HCT116 (cell line): ENCODE data around the gene UBAP2. TPM values are rescaled to one million over a fixed set of nuclear protein-coding genes. Genes with fewer than 3 reads are reported as not detected.

Source experiments
- ATAC-seq: fragments of 200-7000 bp; cut with Tn5 transposase; 2 replicates; pipeline ENCODE4 v1.9.1; 2020; ENCODE audit warnings: mild to moderate bottlenecking, moderate library complexity
- BruUV-seq: library from RNA; stranded (reverse); fragments of 400-500 nt; replicated peaks from 2 replicates; lab custom pipeline; 2021; lab: Mats Ljungman, UMichigan
- CTCF ChIA-PET: fragments of 300-600 bp; sonication (Branson Sonifier 250); formaldehyde crosslinking; loops from one replicate; lab custom pipeline; 2021; ENCODE audit warnings: antibody characterized with exemption; lab: Charles Lee
- POLR2A ChIA-PET: fragments of 300-600, 350-600 bp; sonication (Branson Sonifier 250); formaldehyde crosslinking; loops from one replicate; lab custom pipeline; 2021; ENCODE audit warnings: antibody characterized with exemption; lab: Charles Lee
- RAD21 ChIA-PET, 2 experiments: fragments of 300-600 bp; sonication (Branson Sonifier 250); formaldehyde crosslinking; loops; one replicate each; lab custom pipeline; 2023; ENCODE audit warnings: low total read pairs in 2 of 2; ENCODE audit not compliant: uncharacterized antibody in 2 of 2, unreplicated experiment in 2 of 2, low non-redundant PET in 1 of 2; lab: Charles Lee
- DNase-seq: peaks from one replicate; pipeline ENCODE4 v3.0.0-alpha.2; 2010; ENCODE audit warnings: low read depth, low spot score
- H2AFZ ChIP-seq: fragments of 200-600 bp; shearing (Covaris generic), sonication (generic); 2 replicates; pipeline ENCODE4 v1.6.1; 2017; ENCODE audit warnings: low read depth, mixed run types, mixed read lengths, antibody characterized with exemption, low read length; ENCODE audit not compliant: poor library complexity, severe bottlenecking
- H3K27ac ChIP-seq: 2 replicates; pipeline ENCODE4 v1.5.1; 2012; ENCODE audit warnings: low read depth, low read length
- H3K27me3 ChIP-seq: fragments of 200-600 bp; sonication (generic); 2 replicates; pipeline ENCODE4 v1.6.1; 2016; ENCODE audit warnings: mixed run types, low read length, mixed read lengths; ENCODE audit not compliant: insufficient read depth
- H3K36me3 ChIP-seq, 2 experiments: fragments of 200-500 bp in 1 of 2; fragments of 200-600 bp in 1 of 2; sonication (Bioruptor generic) in 1 of 2; sonication (generic) in 1 of 2; 2 replicates each; pipeline versions ENCODE4 v1.5.1 to v1.6.1; 2014 to 2016; ENCODE audit warnings: low read length in 2 of 2, inconsistent platforms in 1 of 2, mixed read lengths in 1 of 2, mixed run types in 1 of 2; ENCODE audit not compliant: insufficient read depth in 2 of 2, control insufficient read depth in 1 of 2
- H3K4me1 ChIP-seq, 2 experiments: fragments of 200-600 bp in 1 of 2; sonication (generic) in 1 of 2; 2 replicates each; pipeline versions ENCODE4 v1.5.1 to v1.6.1; 2012 to 2017; ENCODE audit warnings: low read length in 2 of 2, inconsistent platforms in 1 of 2, mild to moderate bottlenecking in 1 of 2, mixed read lengths in 1 of 2, mixed run types in 1 of 2, moderate library complexity in 1 of 2; ENCODE audit not compliant: insufficient read depth in 2 of 2, control insufficient read depth in 1 of 2
- H3K4me2 ChIP-seq: fragments of 200-600 bp; sonication (generic); 2 replicates; pipeline ENCODE4 v1.6.1; 2017; ENCODE audit warnings: mixed run types, low read length, mixed read lengths
- H3K4me3 ChIP-seq, 2 experiments: fragments of 200-600 bp in 1 of 2; sonication (generic) in 1 of 2; replicated peaks in 1 of 2; 2 replicates each; pipeline ENCODE4 v1.5.1; 2011 to 2016; ENCODE audit warnings: low read length in 2 of 2, control low read depth in 1 of 2, low read depth in 1 of 2, mild to moderate bottlenecking in 1 of 2, mixed read lengths in 1 of 2, mixed run types in 1 of 2
- H3K79me2 ChIP-seq: fragments of 200-600 bp; sonication (generic); 2 replicates; pipeline ENCODE4 v1.6.1; 2017; ENCODE audit warnings: mild to moderate bottlenecking, mixed run types, low read length, moderate library complexity, mixed read lengths; ENCODE audit not compliant: insufficient read depth
- H3K9ac ChIP-seq: fragments of 200-600 bp; sonication (generic); 2 replicates; pipeline ENCODE4 v1.6.1; 2016; ENCODE audit warnings: low read length, mixed read lengths
- H3K9me2 ChIP-seq: fragments of 200-600 bp; sonication (generic), shearing (Covaris generic); 2 replicates; pipeline ENCODE4 v1.6.1; 2017; ENCODE audit warnings: mixed run types, mild to moderate bottlenecking, moderate library complexity; ENCODE audit not compliant: insufficient read depth
- H3K9me3 ChIP-seq, 2 experiments: fragments of 200-500 bp in 1 of 2; fragments of 200-600 bp in 1 of 2; sonication (Bioruptor generic) in 1 of 2; sonication (generic) in 1 of 2; 2 replicates each; pipeline ENCODE4 v1.6.1; 2014 to 2017; ENCODE audit warnings: low read length in 2 of 2, mixed read lengths in 2 of 2, inconsistent platforms in 1 of 2, low read depth in 1 of 2, mild to moderate bottlenecking in 1 of 2, mixed run types in 1 of 2, moderate library complexity in 1 of 2; ENCODE audit not compliant: control insufficient read depth in 1 of 2, insufficient read depth in 1 of 2
- H4K20me1 ChIP-seq: fragments of 200-600 bp; sonication (generic), shearing (Covaris generic); 2 replicates; pipeline ENCODE4 v1.6.1; 2017; ENCODE audit warnings: mixed run types, mild to moderate bottlenecking, moderate library complexity; ENCODE audit not compliant: insufficient read depth
- CBX3 ChIP-seq: IDR thresholded peaks from 2 replicates; pipeline ENCODE4 v1.6.1; 2012; ENCODE audit warnings: low read depth
- CEBPB ChIP-seq: IDR thresholded peaks from 2 replicates; pipeline ENCODE4 v1.6.1; 2012; ENCODE audit warnings: low read depth
- CTCF ChIP-seq, 3 experiments: fragments of 200-600 bp in 1 of 3; sonication (generic) in 1 of 3; IDR thresholded peaks in 2 of 3; conservative IDR thresholded peaks in 1 of 3; 2 replicates each; pipeline ENCODE4 v1.5.1; 2012 to 2017; ENCODE audit warnings: low read depth in 2 of 3, low read length in 2 of 3, antibody characterized with exemption in 1 of 3, borderline replicate concordance in 1 of 3, control low read depth in 1 of 3, mild to moderate bottlenecking in 1 of 3, mixed read lengths in 1 of 3, mixed run types in 1 of 3, moderate library complexity in 1 of 3; ENCODE audit not compliant: insufficient read depth in 1 of 3
- EGR1 ChIP-seq: IDR thresholded peaks from 2 replicates; pipeline ENCODE4 v1.6.1; 2012; ENCODE audit warnings: low read depth
- ELF1 ChIP-seq: IDR thresholded peaks from 2 replicates; pipeline ENCODE4 v1.6.1; 2012; ENCODE audit warnings: low read depth, borderline replicate concordance
- EZH2 ChIP-seq: fragments of 200-600 bp; sonication (generic); IDR thresholded peaks from 2 replicates; pipeline ENCODE4 v1.6.1; 2017; ENCODE audit warnings: antibody characterized with exemption, mixed run types
- EZH2phosphoT487 ChIP-seq: fragments of 200-600 bp; IDR thresholded peaks from 2 replicates; pipeline ENCODE4 v1.6.1; 2018; ENCODE audit warnings: antibody characterized with exemption, borderline replicate concordance
- JUND ChIP-seq: IDR thresholded peaks from 2 replicates; pipeline ENCODE4 v1.6.1; 2012
- RAD21 ChIP-seq: IDR thresholded peaks from 2 replicates; pipeline ENCODE4 v1.6.1; 2012; ENCODE audit warnings: low read depth, mild to moderate bottlenecking
- REST ChIP-seq: IDR thresholded peaks from 2 replicates; pipeline ENCODE4 v1.6.1; 2012; ENCODE audit warnings: low read depth
- SP1 ChIP-seq: IDR thresholded peaks from 2 replicates; pipeline ENCODE4 v1.6.1; 2012; ENCODE audit warnings: low read depth
- TCF7L2 ChIP-seq: IDR thresholded peaks from 2 replicates; pipeline ENCODE4 v1.7.0; 2011; ENCODE audit warnings: borderline replicate concordance, inconsistent platforms; ENCODE audit not compliant: insufficient read depth, insufficient read length; ENCODE audit errors: extremely low read depth
- ZFX ChIP-seq: fragments of 450-650 bp; IDR thresholded peaks from 2 replicates; pipeline ENCODE4 v1.6.1; 2017
- ZNF274 ChIP-seq: fragments of 200-500 bp; sonication (Bioruptor generic); IDR thresholded peaks from 2 replicates; pipeline ENCODE4 v1.6.1; 2014; ENCODE audit warnings: mild to moderate bottlenecking, low read depth, low read length, inconsistent platforms
- intact Hi-C: fragments of 100-400 bp; cut with micrococcal nuclease; formaldehyde crosslinking; loops from 2 replicates; pipeline ENCODE4 v1.10.0; 2022
- total RNA-seq: library from RNA; stranded (reverse); gene quantifications from one replicate; pipeline ENCODE4 v1.2.1, GENCODE V29; 2021; ENCODE audit not compliant: unreplicated experiment
- TF ChIP-seq, protein P1 (sequence below): IDR thresholded peaks from 2 replicates; pipeline ENCODE4 v1.6.1; 2011; ENCODE audit warnings: mild to moderate bottlenecking, low read length, moderate library complexity; ENCODE audit not compliant: insufficient replicate concordance; ENCODE audit errors: extremely low read depth

UBAP2 gene
- total RNA-seq, 1 experiment from 2014 or later, result 51.3 TPM

- ChIA-PET POLR2A (no interaction called here), RAD21 (no interaction called here)
These were observed 76.0 kb downstream of the UBAP2 start for GRCh38 chr9:33972698-33973097.

More at GRCh38 chr9:33972698-33973097, 76.0 kb downstream of the UBAP2 start:
- no peaks in the 10 kb centered on the region for H3K27me3 ChIP-seq
- H3K27ac ChIP-seq, result no peak overlapping the region
- CTCF ChIA-PET, result no interaction called here
- BruUV-seq, result no TSS peak
- TF ChIP-seq ELF1 (no peak), ZFX (no peak), CEBPB (no peak), EZH2phosphoT487 (no peak), CTCF (IDR thresholded peaks at IDR 0.05 in 2 of 3, conservative IDR thresholded peaks at IDR 0.05 in 1 of 3; ENCODE audit: borderline replicate concordance in 1 of 3, insufficient read depth in 1 of 3, low read depth in 2 of 3, low read length in 2 of 3) (no peak), JUND (no peak), ZNF274 (no peak), CBX3 (no peak), EGR1 (no peak), REST (no peak), TCF7L2 (no peak), SP1 (no peak), RAD21 (no peak), EZH2 (no peak)
- TF ChIP-seq, protein P1, sequence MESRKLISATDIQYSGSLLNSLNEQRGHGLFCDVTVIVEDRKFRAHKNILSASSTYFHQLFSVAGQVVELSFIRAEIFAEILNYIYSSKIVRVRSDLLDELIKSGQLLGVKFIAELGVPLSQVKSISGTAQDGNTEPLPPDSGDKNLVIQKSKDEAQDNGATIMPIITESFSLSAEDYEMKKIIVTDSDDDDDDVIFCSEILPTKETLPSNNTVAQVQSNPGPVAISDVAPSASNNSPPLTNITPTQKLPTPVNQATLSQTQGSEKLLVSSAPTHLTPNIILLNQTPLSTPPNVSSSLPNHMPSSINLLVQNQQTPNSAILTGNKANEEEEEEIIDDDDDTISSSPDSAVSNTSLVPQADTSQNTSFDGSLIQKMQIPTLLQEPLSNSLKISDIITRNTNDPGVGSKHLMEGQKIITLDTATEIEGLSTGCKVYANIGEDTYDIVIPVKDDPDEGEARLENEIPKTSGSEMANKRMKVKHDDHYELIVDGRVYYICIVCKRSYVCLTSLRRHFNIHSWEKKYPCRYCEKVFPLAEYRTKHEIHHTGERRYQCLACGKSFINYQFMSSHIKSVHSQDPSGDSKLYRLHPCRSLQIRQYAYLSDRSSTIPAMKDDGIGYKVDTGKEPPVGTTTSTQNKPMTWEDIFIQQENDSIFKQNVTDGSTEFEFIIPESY, result no peak
- no peaks in the 10 kb centered on the region for H3K4me1 ChIP-seq
- H3K9me2 ChIP-seq, result no peaks in the 10 kb centered on the region
- H4K20me1 ChIP-seq, result peaks cover 3% of the 10 kb centered on the region; the same call in 1 of the 2 replicates
- peaks cover 16 to 20% of the 10 kb centered on the region in 2 experiments; a peak in 3 of 4 replicates for H3K36me3 ChIP-seq
- no peak overlapping the region for H3K9ac ChIP-seq
- no peak overlapping the region for H3K4me3 ChIP-seq
- no peaks in the 10 kb centered on the region for H3K9me3 ChIP-seq
- no peak overlapping the region for H2AFZ ChIP-seq
- intact Hi-C loops, result no loop called here
- H3K79me2 ChIP-seq, result peaks cover 18% of the 10 kb centered on the region; the same call in 1 of the 2 replicates
- no peak overlapping the region for H3K4me2 ChIP-seq
- no peak for DNase-seq
- no peak for ATAC-seq
